GM12878 (cell line): Measurements from ENCODE around the gene GRIA4.

Experiments used
- CBFB ChIP-seq: IDR thresholded peaks from 2 replicates; pipeline ENCODE4 v1.6.1; 2016; ENCODE audit warnings: antibody characterized with exemption, low read depth
- NBN ChIP-seq: fragments of 450-650 bp; IDR thresholded peaks from 2 replicates; pipeline ENCODE4 v1.6.1; 2016
- POLR2AphosphoS5 ChIP-seq: IDR thresholded peaks from 2 replicates; pipeline ENCODE4 v1.6.1; 2011; ENCODE audit warnings: mild to moderate bottlenecking, low read length, inconsistent platforms
- RFX5 ChIP-seq: IDR thresholded peaks from 2 replicates; pipeline ENCODE4 v1.6.1; 2011; ENCODE audit warnings: low read depth, low read length, improper control_type of control experiment
- YY1 ChIP-seq: IDR thresholded peaks from 2 replicates; pipeline ENCODE4 v1.6.1; 2011; ENCODE audit warnings: low read depth, mild to moderate bottlenecking, low read length

GRCh38 chr11:105734426-105734825 lies 124.6 kb downstream of the GRIA4 start:
- TF ChIP-seq NBN: no peak
- no peak for TF ChIP-seq CBFB
- no peak for TF ChIP-seq RFX5
- no peak for TF ChIP-seq YY1
- no peak for TF ChIP-seq POLR2AphosphoS5
